ENCODE measurements around the gene SERPINB1. TPM values are rescaled to one million over a fixed set of nuclear protein-coding genes. Genes with fewer than 3 reads are reported as not detected.

The SERPINB1 gene
- polyA plus RNA-seq, 1 of the 3 experiments (the other 2 are of a cell fraction): 9.4 TPM

DNA sequence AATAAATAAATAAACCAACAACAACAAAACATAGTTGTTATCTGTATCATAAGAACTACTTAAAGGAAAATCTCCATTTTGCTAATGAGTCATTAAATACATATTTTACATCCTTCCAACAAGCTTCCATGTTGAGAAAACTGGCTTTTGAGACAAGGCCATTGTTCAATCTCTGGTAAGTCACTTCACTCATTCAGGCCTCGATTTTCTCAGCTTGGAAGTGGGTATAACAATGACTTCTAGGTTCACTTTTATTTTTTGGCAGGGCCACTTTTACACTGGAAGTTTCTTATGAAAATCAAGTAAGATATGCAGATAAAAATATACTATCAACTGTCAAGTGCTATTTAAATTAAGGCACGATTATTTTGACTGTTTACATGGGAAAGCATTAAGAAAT is 46.5 kb downstream of the SERPINB1 start (continued):
- TF ChIP-seq, protein P1, sequence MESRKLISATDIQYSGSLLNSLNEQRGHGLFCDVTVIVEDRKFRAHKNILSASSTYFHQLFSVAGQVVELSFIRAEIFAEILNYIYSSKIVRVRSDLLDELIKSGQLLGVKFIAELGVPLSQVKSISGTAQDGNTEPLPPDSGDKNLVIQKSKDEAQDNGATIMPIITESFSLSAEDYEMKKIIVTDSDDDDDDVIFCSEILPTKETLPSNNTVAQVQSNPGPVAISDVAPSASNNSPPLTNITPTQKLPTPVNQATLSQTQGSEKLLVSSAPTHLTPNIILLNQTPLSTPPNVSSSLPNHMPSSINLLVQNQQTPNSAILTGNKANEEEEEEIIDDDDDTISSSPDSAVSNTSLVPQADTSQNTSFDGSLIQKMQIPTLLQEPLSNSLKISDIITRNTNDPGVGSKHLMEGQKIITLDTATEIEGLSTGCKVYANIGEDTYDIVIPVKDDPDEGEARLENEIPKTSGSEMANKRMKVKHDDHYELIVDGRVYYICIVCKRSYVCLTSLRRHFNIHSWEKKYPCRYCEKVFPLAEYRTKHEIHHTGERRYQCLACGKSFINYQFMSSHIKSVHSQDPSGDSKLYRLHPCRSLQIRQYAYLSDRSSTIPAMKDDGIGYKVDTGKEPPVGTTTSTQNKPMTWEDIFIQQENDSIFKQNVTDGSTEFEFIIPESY (IDR thresholded peaks at IDR 0.05; ENCODE audit: borderline replicate concordance, low read depth): no peak
- TF ChIP-seq, protein P2, sequence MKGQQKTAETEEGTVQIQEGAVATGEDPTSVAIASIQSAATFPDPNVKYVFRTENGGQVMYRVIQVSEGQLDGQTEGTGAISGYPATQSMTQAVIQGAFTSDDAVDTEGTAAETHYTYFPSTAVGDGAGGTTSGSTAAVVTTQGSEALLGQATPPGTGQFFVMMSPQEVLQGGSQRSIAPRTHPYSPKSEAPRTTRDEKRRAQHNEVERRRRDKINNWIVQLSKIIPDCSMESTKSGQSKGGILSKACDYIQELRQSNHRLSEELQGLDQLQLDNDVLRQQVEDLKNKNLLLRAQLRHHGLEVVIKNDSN (IDR thresholded peaks at IDR 0.05; ENCODE audit: borderline replicate concordance, low read depth): no peak

DNA sequence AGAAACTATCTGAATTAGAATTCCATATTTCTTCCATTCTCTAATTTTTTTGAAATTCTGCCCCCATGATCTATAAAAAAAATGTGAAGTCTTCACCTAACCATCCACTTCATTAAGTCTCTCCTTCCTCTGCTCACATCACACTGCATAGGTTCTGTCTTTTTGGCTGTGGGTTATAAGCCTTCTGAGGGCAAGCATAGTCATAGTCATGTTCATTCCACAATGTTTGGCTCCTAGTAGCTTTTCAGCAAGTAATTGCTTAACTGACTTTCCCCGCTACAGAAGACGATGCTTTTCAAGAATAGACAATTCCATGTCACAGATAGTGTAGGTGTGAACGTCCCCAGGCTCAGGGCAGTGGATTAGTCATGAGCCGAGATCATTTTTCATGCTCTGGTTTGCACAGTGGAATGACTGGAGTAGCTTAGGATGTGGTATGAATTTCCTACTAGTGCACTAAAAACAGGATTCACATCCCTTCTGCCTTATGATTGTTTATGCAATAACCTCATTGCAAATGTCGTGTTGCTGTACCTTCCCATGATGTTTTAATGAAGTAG is 47.4 kb downstream of the SERPINB1 start:
- Histone ChIP-seq H3K79me2 (ENCODE audit: insufficient read depth) (no peaks in the 10 kb centered on the region; the same call in 1 of the 2 replicates), H3K27ac (ENCODE audit: low read depth in 2 of 2, low read length in 1 of 2) (no peak overlapping the region), H3K9ac (no peak overlapping the region), H2AFZ (ENCODE audit: low read depth) (no peak overlapping the region), H3K9me3 (no peaks in the 10 kb centered on the region), H3K4me1 (ENCODE audit: control insufficient read depth in 1 of 2, insufficient read depth in 2 of 2, low read depth in 1 of 2, low read length in 1 of 2) (peaks cover 4 to 9% of the 10 kb centered on the region in 2 experiments; a peak in 2 of 4 replicates), H3K9me2 (no peaks in the 10 kb centered on the region), H3K4me2 (no peak overlapping the region), H3K27me3 (ENCODE audit: insufficient read depth) (no peaks in the 10 kb centered on the region), H3F3A (replicated peaks; ENCODE audit: insufficient read depth) (peaks cover 8% of the 10 kb centered on the region), H3K36me3 (replicated peaks in 1 of 2; ENCODE audit: control insufficient read depth in 1 of 2, insufficient read depth in 2 of 2, low read length in 1 of 2) (no peaks in the 10 kb centered on the region), H3K4me3 (ENCODE audit: low read depth in 2 of 2, low read length in 1 of 2) (no peak overlapping the region), H4K20me1 (ENCODE audit: insufficient read depth) (no peaks in the 10 kb centered on the region)
- DNase-seq: no peak
- ChIA-PET CTCF (interaction anchor here (1.0 to 2.3 kb wide), 5 partner anchors 9 to 138 kb away, joined by 3 to 9 read pairs (median 4); partner anchors contain the start of genes SERPINB1 and WRNIP1), POLR2A (no interaction called here)
- 89% methylated on average over 5 of the region's 5 CpGs for WGBS (ENCODE audit: low lambda C conversion rate)
- TF ChIP-seq EP300 (IDR thresholded peaks at IDR 0.05; ENCODE audit: borderline replicate concordance in 1 of 2, low read depth in 1 of 2, low read length in 1 of 2) (no peak), TEAD4 (IDR thresholded peaks at IDR 0.05; ENCODE audit: borderline replicate concordance, insufficient read depth) (no peak), YY1 (IDR thresholded peaks at IDR 0.05; ENCODE audit: low read depth) (no peak), FOXJ3 (CRISPR knock-in tag; IDR thresholded peaks at IDR 0.05) (no peak), FOXM1 (IDR thresholded peaks at IDR 0.05; ENCODE audit: low read depth) (no peak), NFIC (IDR thresholded peaks at IDR 0.05; ENCODE audit: borderline replicate concordance) (no peak), GABPA (IDR thresholded peaks at IDR 0.05; ENCODE audit: low read depth) (no peak), EZH2phosphoT487 (IDR thresholded peaks at IDR 0.05; ENCODE audit: borderline replicate concordance, low read depth) (no peak), POLR2AphosphoS5 (IDR thresholded peaks at IDR 0.05; ENCODE audit: low read depth, low read length) (no peak), TAF1 (IDR thresholded peaks at IDR 0.05; ENCODE audit: borderline replicate concordance, low read depth, low read length) (no peak), SIN3A (IDR thresholded peaks at IDR 0.05; ENCODE audit: borderline replicate concordance, low read depth, low read length) (no peak), RFX5 (IDR thresholded peaks at IDR 0.05; ENCODE audit: low read length) (no peak), SMC3 (IDR thresholded peaks at IDR 0.05; ENCODE audit: low read depth, low read length) (no peak), NRF1 (IDR thresholded peaks at IDR 0.05; ENCODE audit: low read depth, low read length) (no peak)
- TF ChIP-seq, protein P3, sequence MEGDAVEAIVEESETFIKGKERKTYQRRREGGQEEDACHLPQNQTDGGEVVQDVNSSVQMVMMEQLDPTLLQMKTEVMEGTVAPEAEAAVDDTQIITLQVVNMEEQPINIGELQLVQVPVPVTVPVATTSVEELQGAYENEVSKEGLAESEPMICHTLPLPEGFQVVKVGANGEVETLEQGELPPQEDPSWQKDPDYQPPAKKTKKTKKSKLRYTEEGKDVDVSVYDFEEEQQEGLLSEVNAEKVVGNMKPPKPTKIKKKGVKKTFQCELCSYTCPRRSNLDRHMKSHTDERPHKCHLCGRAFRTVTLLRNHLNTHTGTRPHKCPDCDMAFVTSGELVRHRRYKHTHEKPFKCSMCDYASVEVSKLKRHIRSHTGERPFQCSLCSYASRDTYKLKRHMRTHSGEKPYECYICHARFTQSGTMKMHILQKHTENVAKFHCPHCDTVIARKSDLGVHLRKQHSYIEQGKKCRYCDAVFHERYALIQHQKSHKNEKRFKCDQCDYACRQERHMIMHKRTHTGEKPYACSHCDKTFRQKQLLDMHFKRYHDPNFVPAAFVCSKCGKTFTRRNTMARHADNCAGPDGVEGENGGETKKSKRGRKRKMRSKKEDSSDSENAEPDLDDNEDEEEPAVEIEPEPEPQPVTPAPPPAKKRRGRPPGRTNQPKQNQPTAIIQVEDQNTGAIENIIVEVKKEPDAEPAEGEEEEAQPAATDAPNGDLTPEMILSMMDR (IDR thresholded peaks at IDR 0.05): no peak
- TF ChIP-seq, protein P4, sequence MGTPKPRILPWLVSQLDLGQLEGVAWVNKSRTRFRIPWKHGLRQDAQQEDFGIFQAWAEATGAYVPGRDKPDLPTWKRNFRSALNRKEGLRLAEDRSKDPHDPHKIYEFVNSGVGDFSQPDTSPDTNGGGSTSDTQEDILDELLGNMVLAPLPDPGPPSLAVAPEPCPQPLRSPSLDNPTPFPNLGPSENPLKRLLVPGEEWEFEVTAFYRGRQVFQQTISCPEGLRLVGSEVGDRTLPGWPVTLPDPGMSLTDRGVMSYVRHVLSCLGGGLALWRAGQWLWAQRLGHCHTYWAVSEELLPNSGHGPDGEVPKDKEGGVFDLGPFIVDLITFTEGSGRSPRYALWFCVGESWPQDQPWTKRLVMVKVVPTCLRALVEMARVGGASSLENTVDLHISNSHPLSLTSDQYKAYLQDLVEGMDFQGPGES (IDR thresholded peaks at IDR 0.05; ENCODE audit: low read depth, low read length): no peak
- TF ChIP-seq, protein P5, sequence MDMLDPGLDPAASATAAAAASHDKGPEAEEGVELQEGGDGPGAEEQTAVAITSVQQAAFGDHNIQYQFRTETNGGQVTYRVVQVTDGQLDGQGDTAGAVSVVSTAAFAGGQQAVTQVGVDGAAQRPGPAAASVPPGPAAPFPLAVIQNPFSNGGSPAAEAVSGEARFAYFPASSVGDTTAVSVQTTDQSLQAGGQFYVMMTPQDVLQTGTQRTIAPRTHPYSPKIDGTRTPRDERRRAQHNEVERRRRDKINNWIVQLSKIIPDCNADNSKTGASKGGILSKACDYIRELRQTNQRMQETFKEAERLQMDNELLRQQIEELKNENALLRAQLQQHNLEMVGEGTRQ (IDR thresholded peaks at IDR 0.05; ENCODE audit: borderline replicate concordance, low read depth, low read length): no peak
- TF ChIP-seq, protein P6, sequence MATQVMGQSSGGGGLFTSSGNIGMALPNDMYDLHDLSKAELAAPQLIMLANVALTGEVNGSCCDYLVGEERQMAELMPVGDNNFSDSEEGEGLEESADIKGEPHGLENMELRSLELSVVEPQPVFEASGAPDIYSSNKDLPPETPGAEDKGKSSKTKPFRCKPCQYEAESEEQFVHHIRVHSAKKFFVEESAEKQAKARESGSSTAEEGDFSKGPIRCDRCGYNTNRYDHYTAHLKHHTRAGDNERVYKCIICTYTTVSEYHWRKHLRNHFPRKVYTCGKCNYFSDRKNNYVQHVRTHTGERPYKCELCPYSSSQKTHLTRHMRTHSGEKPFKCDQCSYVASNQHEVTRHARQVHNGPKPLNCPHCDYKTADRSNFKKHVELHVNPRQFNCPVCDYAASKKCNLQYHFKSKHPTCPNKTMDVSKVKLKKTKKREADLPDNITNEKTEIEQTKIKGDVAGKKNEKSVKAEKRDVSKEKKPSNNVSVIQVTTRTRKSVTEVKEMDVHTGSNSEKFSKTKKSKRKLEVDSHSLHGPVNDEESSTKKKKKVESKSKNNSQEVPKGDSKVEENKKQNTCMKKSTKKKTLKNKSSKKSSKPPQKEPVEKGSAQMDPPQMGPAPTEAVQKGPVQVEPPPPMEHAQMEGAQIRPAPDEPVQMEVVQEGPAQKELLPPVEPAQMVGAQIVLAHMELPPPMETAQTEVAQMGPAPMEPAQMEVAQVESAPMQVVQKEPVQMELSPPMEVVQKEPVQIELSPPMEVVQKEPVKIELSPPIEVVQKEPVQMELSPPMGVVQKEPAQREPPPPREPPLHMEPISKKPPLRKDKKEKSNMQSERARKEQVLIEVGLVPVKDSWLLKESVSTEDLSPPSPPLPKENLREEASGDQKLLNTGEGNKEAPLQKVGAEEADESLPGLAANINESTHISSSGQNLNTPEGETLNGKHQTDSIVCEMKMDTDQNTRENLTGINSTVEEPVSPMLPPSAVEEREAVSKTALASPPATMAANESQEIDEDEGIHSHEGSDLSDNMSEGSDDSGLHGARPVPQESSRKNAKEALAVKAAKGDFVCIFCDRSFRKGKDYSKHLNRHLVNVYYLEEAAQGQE (IDR thresholded peaks at IDR 0.05; ENCODE audit: low read depth, low read length): no peak
